HG03565 (cell line): ENCODE measurements around the gene IL1RL2.

Experiments
- ATAC-seq: cut with Tn5 transposase; IDR thresholded peaks from one replicate; pipeline ENCODE4 v1.9.1; 2021; ENCODE audit warnings: mild to moderate bottlenecking, moderate library complexity; ENCODE audit not compliant: unreplicated experiment

The IL1RL2 gene

GRCh38 chr2:102158011-102158755, 28.6 kb upstream of the IL1RL2 start:
- no peak for ATAC-seq

- no peak for ATAC-seq
These were observed 27.5 kb upstream of the IL1RL2 start for GRCh38 chr2:102159295-102159694.

- no peak for ATAC-seq
These were observed 20.5 kb upstream of the IL1RL2 start for GRCh38 chr2:102166189-102166845.

GRCh38 chr2:102168026-102168771, 18.6 kb upstream of the IL1RL2 start:
- no peak for ATAC-seq

GRCh38 chr2:102171946-102172345, 14.9 kb upstream of the IL1RL2 start:
- no peak for ATAC-seq

- ATAC-seq, result no peak
These were observed 14.1 kb upstream of the IL1RL2 start for GRCh38 chr2:102172745-102173144.

- ATAC-seq, result no peak
These were observed 10.7 kb upstream of the IL1RL2 start for GRCh38 chr2:102176172-102176571.

- no peak for ATAC-seq
These were observed 8.9 kb upstream of the IL1RL2 start for GRCh38 chr2:102177814-102178478.

GRCh38 chr2:102179061-102179460, 7.8 kb upstream of the IL1RL2 start:
- no peak for ATAC-seq

- ATAC-seq, result no peak
These were observed 6.8 kb upstream of the IL1RL2 start for GRCh38 chr2:102179788-102180686.

GRCh38 chr2:102180687-102180999, 6.2 kb upstream of the IL1RL2 start:
- no peak for ATAC-seq

GRCh38 chr2:102181376-102181775, 5.4 kb upstream of the IL1RL2 start:
- no peak for ATAC-seq

GRCh38 chr2:102181919-102182635, 4.7 kb upstream of the IL1RL2 start:
- ATAC-seq, result no peak

GRCh38 chr2:102184018-102184417, 2.8 kb upstream of the IL1RL2 start:
- ATAC-seq, result no peak

GRCh38 chr2:102184568-102184967, 2.3 kb upstream of the IL1RL2 start:
- no peak for ATAC-seq

GRCh38 chr2:102185347-102185746, 1.5 kb upstream of the IL1RL2 start:
- ATAC-seq, result no peak

- ATAC-seq, result no peak
These were observed 800 bp downstream of the IL1RL2 start for GRCh38 chr2:102187496-102188150.

GRCh38 chr2:102190430-102191107, 3.7 kb downstream of the IL1RL2 start:
- ATAC-seq, result no peak

- no peak for ATAC-seq
These were observed 4.7 kb downstream of the IL1RL2 start for GRCh38 chr2:102191501-102191900.
